A673 (cell line): Measurements from ENCODE around the gene SHROOM3. TPM values are rescaled to one million over a fixed set of nuclear protein-coding genes. Genes with fewer than 3 reads are reported as not detected.

Experiments
- BruUV-seq: library from RNA; stranded (reverse); fragments of 400-500 nt; replicated peaks from 2 replicates; lab custom pipeline; 2021; lab: Mats Ljungman, UMichigan
- CTCF ChIA-PET: fragments of 300-600 bp; sonication (Branson Sonifier 250); formaldehyde crosslinking; loops from one replicate; lab custom pipeline; 2022; ENCODE audit warnings: antibody characterized with exemption; lab: Charles Lee
- POLR2A ChIA-PET: fragments of 300-600 bp; sonication (Branson Sonifier 250); formaldehyde crosslinking; loops from one replicate; lab custom pipeline; 2022; ENCODE audit warnings: antibody characterized with exemption; ENCODE audit not compliant: low non-redundant PET; lab: Charles Lee
- DNase-seq: peaks from one replicate; pipeline ENCODE4 v3.0.0-alpha.2; 2015; ENCODE audit warnings: low spot score
- H3K27ac ChIP-seq: fragments of 200-600 bp; sonication (generic); 2 replicates; pipeline ENCODE4 v1.5.1; 2016; ENCODE audit warnings: mixed run types, low read depth, mild to moderate bottlenecking, mixed read lengths, antibody characterized with exemption, low read length; ENCODE audit not compliant: poor library complexity, severe bottlenecking
- H3K27me3 ChIP-seq: fragments of 200-600 bp; sonication (generic); replicated peaks from 2 replicates; pipeline ENCODE4 v1.6.1; 2017; ENCODE audit warnings: mixed run types, low read depth, mild to moderate bottlenecking, mixed read lengths, antibody characterized with exemption, low read length; ENCODE audit not compliant: insufficient read depth, poor library complexity
- H3K36me3 ChIP-seq: fragments of 200-600 bp; sonication (generic); 2 replicates; pipeline ENCODE4 v1.6.1; 2016; ENCODE audit warnings: mixed run types, mild to moderate bottlenecking, mixed read lengths, antibody characterized with exemption, low read length; ENCODE audit not compliant: insufficient read depth, poor library complexity, severe bottlenecking
- H3K4me1 ChIP-seq: fragments of 200-600 bp; sonication (generic); 2 replicates; pipeline ENCODE4 v1.6.1; 2017; ENCODE audit warnings: mixed run types, mild to moderate bottlenecking, mixed read lengths, antibody characterized with exemption, low read length; ENCODE audit not compliant: insufficient read depth, poor library complexity, severe bottlenecking
- H3K4me3 ChIP-seq: fragments of 200-600 bp; sonication (generic); 2 replicates; pipeline ENCODE4 v1.5.1; 2016; ENCODE audit warnings: low read depth, mixed run types, mild to moderate bottlenecking, mixed read lengths, low read length; ENCODE audit not compliant: poor library complexity, severe bottlenecking
- H3K9me3 ChIP-seq: fragments of 200-600 bp; sonication (generic); 2 replicates; pipeline ENCODE4 v1.6.1; 2016; ENCODE audit warnings: mixed run types, low read depth, mild to moderate bottlenecking, mixed read lengths, antibody characterized with exemption, low read length; ENCODE audit not compliant: poor library complexity, severe bottlenecking
- EZH2 ChIP-seq: fragments of 200-600 bp; sonication (generic); IDR thresholded peaks from 2 replicates; pipeline ENCODE4 v1.6.1; 2017; ENCODE audit warnings: borderline replicate concordance, low read depth, mild to moderate bottlenecking, mixed read lengths, antibody characterized with exemption, low read length; ENCODE audit not compliant: poor library complexity, severe bottlenecking
- intact Hi-C: fragments of 100-400 bp; cut with micrococcal nuclease; formaldehyde crosslinking; loops from one replicate; pipeline ENCODE4 v1.10.0; 2022; ENCODE audit not compliant: unreplicated experiment
- total RNA-seq: library from RNA; stranded (reverse); gene quantifications from 2 replicates; pipeline ENCODE4 v1.2.3, GENCODE V29; 2021
- TF ChIP-seq, protein P1 (sequence below): fragments of 300-800, 200-600 bp; sonication (generic); conservative IDR thresholded peaks from 2 replicates; pipeline ENCODE4 v1.5.1; 2017; ENCODE audit warnings: low read depth, mild to moderate bottlenecking, antibody characterized with exemption, low read length, moderate library complexity, mixed read lengths

The SHROOM3 gene
- total RNA-seq, 1 experiment from 2014 or later, result 9.3 TPM

- Histone ChIP-seq H3K9me3 (no peaks in the 10 kb centered on the region), H3K36me3 (no peaks in the 10 kb centered on the region), H3K27me3 (no peaks in the 10 kb centered on the region), H3K27ac (no peak overlapping the region), H3K4me1 (no peaks in the 10 kb centered on the region), H3K4me3 (no peak overlapping the region)
- CTCF ChIA-PET, result no interaction called here
- intact Hi-C loops, result no loop called here
- TF ChIP-seq EZH2, result no peak
- TF ChIP-seq, protein P1, sequence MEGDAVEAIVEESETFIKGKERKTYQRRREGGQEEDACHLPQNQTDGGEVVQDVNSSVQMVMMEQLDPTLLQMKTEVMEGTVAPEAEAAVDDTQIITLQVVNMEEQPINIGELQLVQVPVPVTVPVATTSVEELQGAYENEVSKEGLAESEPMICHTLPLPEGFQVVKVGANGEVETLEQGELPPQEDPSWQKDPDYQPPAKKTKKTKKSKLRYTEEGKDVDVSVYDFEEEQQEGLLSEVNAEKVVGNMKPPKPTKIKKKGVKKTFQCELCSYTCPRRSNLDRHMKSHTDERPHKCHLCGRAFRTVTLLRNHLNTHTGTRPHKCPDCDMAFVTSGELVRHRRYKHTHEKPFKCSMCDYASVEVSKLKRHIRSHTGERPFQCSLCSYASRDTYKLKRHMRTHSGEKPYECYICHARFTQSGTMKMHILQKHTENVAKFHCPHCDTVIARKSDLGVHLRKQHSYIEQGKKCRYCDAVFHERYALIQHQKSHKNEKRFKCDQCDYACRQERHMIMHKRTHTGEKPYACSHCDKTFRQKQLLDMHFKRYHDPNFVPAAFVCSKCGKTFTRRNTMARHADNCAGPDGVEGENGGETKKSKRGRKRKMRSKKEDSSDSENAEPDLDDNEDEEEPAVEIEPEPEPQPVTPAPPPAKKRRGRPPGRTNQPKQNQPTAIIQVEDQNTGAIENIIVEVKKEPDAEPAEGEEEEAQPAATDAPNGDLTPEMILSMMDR, result no peak
- no TSS peak for BruUV-seq
- no peak for DNase-seq
- POLR2A ChIA-PET, result no interaction called here
These were observed 41.5 kb downstream of the SHROOM3 start for GRCh38 chr4:76476571-76476970.

- no peak for DNase-seq
- Histone ChIP-seq H3K4me3 (no peak overlapping the region), H3K36me3 (no peaks in the 10 kb centered on the region), H3K27ac (no peak overlapping the region), H3K27me3 (no peaks in the 10 kb centered on the region), H3K4me1 (no peaks in the 10 kb centered on the region), H3K9me3 (no peaks in the 10 kb centered on the region)
- BruUV-seq, result no TSS peak
- intact Hi-C loops, result no loop called here
- CTCF ChIA-PET, result no interaction called here
- TF ChIP-seq, protein P1, result no peak
- TF ChIP-seq EZH2, result no peak
- POLR2A ChIA-PET, result no interaction called here
These were observed 49.6 kb downstream of the SHROOM3 start for GRCh38 chr4:76484654-76485053.

DNA sequence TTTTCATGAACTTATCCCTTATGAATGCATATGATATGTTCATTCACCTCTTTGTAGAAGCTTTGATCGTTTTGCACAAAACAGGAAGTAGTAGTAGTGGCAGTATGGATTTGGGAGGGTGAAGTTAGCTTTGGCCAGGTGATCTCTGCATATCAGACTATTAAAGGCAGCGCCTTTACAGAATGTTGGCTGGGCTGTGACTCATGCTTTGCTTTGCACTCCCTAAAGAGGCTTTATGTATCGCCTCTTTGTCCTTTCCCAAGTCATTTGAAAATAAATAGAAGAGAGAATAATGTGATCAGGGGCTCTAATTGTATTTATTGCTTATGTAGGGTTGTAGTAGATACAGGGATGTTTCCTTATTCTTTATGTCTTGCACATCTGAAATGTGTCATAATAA, 50.4 kb downstream of the SHROOM3 start:
- TF ChIP-seq, protein P1, result no peak
- no peak for TF ChIP-seq EZH2
- POLR2A ChIA-PET, result no interaction called here
- no peak overlapping the region for H3K4me3 ChIP-seq

More for the DNA sequence above, 50.4 kb downstream of the SHROOM3 start:
- CTCF ChIA-PET, result no interaction called here
- Histone ChIP-seq H3K27ac (no peak overlapping the region), H3K27me3 (no peaks in the 10 kb centered on the region), H3K9me3 (no peaks in the 10 kb centered on the region), H3K4me1 (no peaks in the 10 kb centered on the region), H3K36me3 (no peaks in the 10 kb centered on the region)
- no TSS peak for BruUV-seq
- intact Hi-C loops, result no loop called here
- DNase-seq, result no peak
